HK-2 (cell line): ENCODE data around the gene BACH1.

Experiments
- DNase-seq: peaks from one replicate; pipeline ENCODE4 v3.0.0-alpha.2; 2018; ENCODE audit not compliant: unreplicated experiment

BACH1 gene

DNA sequence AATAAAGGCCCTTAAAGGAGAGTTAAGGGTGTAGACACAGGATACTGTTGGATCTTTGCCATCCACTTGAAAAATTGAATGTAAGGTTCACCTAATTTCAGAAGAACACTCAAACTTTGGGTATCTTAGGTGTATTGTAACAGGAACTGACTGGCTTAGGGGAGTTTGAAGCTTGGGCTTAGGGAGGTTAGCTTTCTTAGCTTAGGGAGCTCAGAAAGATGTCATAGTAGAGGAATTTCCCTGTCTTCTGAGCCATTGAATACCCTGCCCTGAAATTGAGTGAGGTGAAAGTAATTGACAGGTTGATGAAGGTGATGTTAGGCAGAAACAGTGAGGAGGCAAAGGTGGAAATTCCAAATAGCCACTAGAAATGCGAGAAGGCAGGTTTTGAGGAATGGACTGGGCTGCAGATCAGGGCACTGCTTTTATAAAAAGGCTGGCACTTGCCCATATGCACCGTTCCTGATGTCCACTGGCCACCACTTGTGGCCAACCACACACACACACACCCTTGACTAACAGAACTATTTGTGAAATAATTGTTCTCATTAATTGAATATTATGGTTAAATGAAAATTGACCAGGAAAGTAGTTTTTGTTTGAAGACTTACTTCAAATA, 16.5 kb downstream of the BACH1 start:
- DNase-seq: no peak

DNA sequence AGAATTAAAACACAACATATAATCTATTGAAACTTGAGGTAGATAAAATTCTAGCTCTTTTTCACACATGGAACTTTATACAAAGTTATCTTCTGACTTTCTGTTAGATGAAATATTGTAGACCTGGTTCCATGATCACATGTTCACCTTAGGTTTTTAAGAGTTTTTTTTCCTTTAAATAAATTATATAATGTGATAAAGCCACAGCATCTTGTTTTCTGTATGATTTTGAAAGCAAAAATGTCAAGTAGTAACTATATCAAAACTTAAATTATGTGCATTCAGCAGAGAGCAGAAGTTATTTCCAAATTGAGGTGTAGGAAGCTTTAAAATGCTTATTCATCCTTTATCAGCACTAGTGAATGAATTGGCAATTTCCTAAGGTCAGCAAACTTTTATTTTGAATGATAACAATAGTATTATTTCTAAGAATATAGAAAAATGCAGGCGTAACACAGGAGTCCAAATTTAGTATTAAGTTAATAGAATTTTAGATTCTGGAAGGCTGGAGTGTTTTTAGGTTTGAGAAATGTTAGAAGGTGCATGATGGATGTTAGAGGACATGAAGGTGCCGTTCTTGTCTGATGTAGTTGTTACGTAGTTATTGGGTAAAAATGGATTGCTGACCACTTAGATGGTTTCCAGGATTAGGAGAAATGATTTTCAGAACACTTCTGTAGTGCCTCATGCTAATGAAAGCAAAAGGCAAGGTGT, 17.5 kb downstream of the BACH1 start:
- no peak for DNase-seq

DNA sequence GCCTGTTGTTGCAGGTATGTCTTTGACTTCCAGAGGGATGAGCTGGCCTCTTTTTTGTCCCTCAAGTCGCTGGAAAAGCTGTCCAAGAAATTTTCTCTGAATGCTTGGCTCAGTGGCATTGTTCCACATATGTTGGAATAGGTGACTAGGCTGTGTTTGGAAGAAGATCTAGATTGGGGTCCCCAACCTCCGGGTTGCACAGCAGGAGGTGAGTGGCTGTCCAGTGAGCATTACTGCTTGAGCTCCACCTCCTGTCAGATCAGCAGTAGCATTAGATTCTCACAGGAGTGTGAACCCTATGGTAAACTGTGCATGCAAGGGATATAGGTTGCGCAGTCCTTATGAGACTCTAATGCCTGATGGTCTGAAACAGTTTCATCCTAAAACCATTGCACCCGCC, 18.1 kb downstream of the BACH1 start:
- no peak for DNase-seq

DNA sequence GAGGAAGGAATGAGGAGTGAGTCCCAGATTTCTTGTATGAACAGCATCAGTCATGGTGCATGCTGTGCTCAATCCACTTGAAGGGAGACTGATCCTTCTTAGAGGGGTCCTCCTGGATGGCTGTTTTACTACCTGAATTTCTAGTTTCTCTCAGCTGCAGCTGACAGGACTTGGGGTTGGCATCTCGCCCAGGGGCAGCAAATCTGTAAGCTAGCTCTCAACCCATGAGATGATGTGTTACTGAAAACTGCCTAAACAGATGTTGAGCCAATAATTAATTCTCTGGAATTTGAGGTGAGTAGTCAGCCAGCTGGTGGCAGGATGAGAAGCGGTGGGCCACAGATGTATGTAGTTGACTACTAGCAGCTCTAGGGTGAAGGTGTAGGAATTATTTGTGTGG, 19.6 kb downstream of the BACH1 start:
- DNase-seq: peak; percentile 8

DNA sequence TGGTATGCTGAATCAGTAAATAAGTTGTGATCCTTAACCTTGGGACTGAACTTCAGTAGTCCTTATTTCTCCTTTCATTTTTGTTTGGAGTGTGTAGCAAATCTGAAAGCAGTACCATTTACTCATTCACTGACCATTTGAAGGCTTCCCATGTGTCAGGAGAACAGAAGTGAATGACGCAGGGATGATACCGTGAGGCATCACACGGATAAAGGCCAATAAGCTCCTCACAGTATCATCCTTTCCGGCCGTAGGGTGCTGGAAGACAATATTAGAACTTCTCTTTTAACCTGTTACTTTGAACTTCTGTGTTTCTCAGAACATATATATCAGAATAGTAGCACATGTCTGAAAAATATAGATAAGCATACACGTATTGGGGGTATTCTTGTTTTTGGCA, 21.3 kb downstream of the BACH1 start:
- DNase-seq: no peak

DNA sequence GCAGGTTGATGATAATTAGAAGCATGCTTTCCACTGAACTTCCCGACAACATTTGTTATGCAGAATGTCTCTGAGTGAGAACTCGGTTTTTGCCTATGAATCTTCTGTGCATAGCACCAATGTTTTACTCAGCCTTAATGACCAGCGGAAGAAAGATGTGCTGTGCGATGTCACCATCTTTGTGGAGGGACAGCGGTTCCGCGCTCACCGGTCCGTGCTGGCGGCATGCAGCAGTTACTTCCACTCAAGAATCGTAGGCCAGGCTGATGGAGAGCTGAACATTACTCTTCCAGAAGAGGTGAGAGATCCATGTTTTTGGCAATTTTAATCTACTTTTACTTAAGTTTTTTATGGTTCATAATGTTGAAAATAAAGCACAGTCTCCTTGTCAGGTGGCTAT, 22.5 kb downstream of the BACH1 start:
- DNase-seq: no peak

DNA sequence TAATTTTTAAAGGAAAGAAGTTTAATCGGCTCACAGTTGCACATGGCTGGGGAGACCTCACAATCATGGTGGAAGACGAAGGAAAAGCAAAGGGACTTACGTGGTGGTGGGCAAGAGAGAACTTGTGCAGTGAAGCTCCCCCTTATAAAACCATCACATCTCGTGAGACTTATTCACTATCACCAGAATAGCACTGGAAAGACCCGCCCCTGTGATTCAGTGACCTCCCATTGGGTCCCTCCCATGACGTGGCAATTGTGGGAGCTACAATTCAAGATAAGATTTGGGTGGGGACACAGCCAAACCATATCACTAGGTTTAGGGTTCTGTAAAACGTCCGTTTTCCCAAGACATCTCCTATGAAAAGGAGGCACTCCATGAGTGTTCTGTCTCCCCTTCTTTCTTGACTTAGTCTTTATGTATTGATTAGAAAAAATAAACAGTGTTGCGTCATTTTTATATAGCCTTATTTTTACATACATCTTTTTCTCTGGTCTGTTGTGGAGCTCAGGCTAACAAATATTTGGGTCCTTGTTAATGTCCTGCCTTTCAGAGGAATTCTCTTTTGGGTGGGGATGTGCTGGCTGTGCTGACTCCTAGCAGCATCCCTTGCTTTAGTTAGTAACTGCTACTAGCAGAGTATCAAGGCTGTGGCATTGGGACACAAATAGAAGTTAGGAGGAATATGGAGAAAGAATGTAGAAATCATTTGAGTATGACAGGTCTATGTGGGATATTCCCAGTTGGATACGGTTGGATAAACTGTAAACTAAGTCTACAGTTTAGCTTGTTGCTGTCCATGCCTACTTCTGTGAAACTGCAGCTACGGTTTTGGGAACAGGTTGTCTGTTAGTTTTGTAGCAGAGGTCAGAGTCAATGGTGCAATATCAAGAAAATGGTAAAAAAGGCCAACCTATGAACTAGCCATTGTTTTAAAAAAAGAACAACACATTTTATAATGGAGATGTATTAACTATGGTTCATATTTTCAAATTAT, 23.5 kb downstream of the BACH1 start:
- no peak for DNase-seq

DNA sequence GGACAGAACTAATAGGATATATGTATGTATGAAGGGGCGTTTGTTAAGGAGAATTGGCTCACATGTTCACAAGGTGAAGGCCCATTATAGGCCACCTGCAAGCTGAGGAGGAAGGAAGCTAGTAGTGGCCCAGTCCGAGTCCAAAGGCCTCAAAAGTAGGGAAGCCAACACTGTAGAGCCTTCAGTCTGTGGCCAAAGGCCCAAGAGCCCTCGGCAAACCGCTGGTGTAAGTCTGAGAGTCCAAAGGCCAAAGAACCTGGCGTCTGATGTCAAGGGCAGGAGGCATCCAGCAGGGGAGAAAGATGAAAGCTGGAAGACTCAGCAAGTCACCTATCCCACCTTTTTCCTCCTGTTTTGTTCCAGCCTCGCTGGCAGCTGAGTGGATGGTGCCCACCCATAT, 24.5 kb downstream of the BACH1 start:
- no peak for DNase-seq

DNA sequence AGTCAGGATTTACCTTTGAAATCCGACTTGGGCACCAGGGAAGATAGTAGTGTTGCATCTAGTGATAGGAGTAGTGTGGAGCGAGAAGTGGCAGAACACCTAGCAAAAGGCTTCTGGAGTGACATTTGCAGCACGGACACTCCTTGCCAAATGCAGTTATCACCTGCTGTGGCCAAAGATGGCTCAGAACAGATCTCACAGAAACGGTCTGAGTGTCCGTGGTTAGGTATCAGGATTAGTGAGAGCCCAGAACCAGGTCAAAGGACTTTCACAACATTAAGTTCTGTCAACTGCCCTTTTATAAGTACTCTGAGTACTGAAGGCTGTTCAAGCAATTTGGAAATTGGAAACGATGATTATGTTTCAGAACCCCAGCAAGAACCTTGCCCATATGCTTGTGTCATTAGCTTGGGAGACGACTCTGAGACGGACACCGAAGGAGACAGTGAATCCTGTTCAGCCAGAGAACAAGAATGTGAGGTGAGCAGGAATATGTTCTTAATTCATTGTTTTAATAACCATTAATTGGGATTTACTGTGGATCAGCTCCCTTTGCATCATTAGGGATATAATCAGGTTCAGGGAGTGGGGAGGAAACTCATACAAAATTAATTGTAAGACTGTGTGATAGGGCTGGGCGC, 28.3 kb downstream of the BACH1 start:
- DNase-seq: no peak

DNA sequence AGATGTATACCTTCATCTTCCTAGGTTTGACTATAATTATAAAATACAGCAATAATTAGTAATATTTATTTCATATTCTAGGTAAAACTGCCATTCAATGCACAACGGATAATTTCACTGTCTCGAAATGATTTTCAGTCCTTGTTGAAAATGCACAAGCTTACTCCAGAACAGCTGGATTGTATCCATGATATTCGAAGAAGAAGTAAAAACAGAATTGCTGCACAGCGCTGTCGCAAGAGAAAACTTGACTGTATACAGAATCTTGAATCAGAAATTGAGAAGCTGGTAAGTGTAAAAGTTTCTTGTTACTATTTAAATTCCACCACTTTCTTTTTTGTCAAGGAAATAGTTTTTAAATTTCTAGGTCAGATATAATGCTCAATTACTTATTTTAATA, 30.7 kb downstream of the BACH1 start:
- no peak for DNase-seq

DNA sequence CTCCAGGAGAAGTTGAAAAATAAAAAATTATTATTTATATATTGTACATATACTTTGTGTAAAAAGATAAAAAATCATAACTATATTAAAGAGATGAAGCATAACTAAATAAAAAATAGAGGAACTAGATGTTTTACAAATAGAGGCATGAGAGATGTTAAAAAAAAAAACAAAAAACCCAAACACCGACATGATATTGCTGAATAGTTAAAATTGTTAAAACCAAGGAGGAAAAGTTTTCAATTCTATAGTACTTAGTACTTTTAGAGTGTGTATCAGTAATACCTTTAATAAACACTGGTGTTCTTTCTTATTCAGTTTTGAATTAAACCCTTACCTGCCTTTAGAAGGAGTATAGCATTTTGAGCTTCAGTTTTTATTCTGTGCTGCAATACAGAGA, 32.1 kb downstream of the BACH1 start:
- no peak for DNase-seq

DNA sequence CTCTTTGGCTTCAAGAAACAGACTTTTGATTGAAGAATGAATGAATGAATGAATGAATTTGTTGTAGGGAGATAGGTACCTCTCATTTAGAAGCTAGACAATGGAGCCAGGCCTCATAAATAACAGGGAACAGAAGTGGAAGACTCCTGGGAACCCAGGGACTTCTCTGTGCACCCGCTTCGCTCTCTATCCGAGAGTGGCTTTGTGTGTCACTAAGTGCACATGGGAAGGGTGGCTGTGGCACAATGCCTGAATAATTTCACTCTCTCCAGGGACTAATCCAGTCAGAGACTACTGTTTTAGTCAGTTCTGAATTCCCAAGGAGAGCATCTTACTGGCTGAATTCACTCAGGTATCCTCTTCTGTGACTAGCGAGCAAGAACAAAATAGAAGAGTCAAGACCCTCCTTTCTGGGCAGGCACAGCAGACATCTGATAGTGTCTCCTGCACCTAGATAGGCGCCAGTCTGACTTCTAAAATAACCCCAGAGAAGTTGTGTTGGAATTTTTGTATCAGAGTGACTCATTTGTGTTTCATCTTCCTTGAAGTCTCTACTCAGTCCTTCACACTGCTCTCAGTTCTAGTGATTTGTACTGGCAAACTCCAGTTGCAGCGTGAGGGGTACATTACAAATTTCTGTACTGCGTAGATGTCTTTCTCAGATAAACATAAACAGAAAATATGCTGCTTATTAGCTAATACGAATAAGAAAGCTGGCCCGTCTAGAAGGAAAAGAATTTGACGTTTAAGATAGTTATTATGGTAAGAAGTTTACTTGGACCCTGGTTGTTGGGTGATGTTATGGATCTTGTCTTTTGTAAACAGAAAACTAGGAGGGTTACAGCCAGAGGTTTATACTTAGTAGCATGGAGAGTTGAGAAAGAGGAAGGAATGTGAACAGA, 34.0 kb downstream of the BACH1 start:
- no peak for DNase-seq

DNA sequence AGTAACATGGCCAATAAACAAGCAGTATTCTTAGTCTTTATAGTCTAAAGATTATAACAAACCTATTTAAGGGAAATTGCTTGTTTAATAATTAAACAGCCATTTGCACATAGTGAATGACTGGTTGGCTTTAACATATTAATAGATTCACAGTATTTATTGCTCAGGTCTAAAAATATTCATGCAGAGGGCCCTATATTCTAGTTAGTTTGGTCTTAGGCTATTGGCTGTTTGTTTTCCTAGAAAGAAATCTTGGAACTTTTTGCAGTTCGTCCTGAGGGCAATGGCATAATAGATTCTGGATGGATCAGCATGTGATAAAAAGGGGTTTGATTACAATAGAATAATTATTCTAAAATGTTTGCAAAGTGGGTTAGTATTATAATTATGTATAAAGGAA, 34.7 kb downstream of the BACH1 start:
- DNase-seq: no peak

DNA sequence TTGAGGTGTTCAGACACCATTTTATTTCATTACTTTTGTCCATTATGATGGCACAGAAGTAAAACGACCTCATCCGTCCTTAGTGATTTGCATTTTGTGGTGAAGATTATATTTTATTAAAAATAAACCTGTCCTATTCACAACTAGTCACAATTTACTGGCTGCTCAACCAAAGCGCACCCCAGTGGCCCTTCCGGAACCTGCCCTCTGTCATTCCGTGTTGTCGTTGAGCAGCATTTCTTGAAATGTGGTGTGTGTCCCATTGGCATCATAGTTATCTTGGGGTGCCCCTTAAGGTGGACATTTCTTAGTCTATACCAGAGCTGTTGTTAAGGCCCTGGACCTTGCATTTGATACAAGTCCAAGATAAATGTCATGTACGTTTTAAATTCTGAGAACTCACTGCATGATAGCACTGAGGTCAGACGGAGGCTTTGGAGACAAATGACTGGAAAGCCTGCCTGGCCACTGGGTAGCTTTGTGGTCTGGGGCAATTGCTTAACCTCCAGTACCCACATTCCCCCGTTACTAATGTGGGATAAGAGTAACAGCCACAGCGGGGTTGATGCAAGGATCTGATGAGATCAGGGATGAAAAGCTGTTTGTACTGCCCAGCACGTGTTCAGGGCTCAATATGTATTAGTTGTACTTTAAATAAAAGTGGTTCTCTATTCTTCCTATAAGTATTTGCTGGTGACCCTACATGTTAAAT, 36.2 kb downstream of the BACH1 start:
- DNase-seq: no peak

DNA sequence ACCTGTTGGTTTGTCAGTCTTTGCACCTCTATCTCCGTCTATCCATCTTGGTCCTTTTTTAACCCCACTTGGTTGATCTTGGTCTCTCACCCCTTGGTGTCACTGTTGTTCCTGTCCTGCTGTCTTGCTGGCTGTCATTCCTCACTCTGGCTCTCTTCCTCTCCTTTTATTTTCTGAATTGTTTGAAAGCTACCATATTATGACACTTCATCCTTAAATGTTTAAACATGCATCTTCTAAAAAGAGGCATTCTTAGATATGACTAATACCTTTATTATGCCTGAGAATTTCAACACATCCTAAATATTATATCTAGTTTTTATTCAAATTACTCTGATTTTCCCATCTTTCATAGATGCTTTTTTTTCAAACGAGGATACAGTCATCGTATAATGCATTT, 37.0 kb downstream of the BACH1 start:
- no peak for DNase-seq

DNA sequence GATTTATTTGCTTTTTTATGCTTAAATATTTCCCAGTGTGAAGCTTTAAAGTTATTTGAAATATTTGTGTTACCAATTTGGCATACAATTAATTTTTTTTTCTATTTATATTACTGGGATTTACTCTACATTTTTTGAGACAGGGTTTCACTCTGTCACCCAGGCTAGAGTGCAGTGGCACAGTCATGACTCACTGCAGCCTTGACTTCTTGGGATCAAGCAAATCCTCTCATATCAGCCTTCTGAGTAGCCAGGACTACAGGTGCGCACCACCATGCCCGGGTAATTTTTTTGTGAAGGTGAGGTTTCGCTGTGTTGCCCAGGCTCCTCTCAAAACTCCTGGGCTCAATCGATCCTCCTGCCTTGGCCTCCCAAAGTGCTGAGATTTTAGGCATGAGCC, 39.5 kb downstream of the BACH1 start:
- no peak for DNase-seq

DNA sequence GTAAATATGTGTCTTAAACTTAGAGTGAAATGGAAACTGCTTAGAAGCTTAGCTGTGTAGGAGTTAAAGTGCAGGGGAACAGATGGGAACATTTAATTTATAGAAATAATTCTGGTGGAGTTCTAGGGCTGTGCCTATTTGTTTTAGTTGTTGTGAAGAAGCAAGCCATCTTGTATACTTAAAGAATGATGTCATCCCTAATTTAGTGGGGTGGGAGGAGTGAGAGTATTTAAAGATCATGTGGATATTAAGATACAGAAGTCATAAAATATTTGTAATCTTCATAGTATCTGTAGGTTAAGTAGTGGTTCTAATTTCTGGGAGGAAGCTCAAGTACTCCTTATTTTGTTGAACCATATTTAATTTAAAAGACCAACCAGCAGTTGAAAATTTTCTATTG, 41.5 kb downstream of the BACH1 start:
- DNase-seq: no peak

DNA sequence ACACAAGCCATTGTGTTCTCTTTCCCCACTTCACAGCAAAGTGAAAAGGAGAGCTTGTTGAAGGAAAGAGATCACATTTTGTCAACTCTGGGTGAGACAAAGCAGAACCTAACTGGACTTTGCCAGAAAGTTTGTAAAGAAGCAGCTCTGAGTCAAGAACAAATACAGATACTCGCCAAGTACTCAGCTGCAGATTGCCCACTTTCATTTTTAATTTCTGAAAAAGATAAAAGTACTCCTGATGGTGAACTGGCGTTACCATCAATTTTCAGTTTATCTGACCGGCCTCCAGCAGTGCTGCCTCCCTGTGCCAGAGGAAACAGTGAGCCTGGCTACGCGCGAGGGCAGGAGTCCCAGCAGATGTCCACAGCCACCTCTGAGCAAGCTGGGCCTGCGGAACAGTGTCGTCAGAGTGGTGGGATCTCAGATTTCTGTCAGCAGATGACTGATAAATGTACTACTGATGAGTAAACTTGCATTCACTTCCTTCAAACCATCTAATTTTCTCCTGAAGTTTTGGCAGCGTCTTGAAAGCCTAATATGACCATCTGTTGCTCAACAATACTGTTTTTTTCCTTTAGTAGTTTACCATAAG, 43.7 kb downstream of the BACH1 start:
- no peak for DNase-seq

DNA sequence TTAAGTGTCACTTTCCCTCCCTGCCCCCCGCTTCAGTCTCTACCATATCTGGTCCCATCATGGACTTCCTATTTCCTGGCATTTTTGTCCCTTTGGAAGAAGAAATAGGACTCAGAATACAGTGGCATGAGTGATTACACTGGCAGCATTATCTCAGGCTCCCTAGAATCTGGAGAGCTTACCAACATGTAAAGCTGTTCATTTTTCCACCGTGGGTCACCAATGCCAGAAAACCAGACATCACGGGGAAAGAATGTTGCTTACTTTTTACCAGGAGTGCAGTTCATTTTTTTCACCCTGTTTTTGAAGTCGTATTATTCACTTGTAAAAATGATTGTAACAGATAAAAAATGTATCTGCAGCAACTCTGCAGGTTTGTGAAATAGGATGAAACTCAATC, 44.8 kb downstream of the BACH1 start:
- no peak for DNase-seq

DNA sequence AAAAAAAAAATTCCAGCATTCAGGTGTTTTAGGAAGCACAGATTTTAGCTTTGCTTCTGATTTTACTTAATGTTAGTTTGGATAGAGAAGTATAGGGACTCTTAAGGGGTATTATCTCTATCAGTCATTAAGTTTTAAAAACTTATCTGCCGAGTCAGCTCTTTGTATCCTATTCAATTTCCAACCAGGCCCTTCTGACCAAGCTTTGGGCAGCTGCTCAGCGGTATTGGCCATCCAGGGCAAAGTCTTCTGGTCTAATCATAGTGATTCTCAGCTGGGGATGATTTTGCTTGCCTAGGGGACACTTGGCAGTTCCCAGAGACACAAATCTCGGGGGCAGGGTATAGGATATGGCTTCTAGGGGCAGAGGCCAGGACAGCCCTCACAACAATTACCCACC, 47.6 kb downstream of the BACH1 start:
- no peak for DNase-seq
